C4-2B (cell line): Measurements from ENCODE around the gene ERCC2.

Source experiments
- ZFX ChIP-seq: fragments of 450-650 bp; IDR thresholded peaks from 2 replicates; pipeline ENCODE4 v1.6.1; 2017
- TF ChIP-seq, protein P1 (sequence below): fragments of 450-650 bp; conservative IDR thresholded peaks from 2 replicates; pipeline ENCODE4 v1.5.1; 2017; ENCODE audit warnings: mild to moderate bottlenecking

GRCh38 chr19:45339629-45340028, 30.7 kb downstream of the ERCC2 start:
- TF ChIP-seq ZFX, result no peak
- TF ChIP-seq, protein P1, sequence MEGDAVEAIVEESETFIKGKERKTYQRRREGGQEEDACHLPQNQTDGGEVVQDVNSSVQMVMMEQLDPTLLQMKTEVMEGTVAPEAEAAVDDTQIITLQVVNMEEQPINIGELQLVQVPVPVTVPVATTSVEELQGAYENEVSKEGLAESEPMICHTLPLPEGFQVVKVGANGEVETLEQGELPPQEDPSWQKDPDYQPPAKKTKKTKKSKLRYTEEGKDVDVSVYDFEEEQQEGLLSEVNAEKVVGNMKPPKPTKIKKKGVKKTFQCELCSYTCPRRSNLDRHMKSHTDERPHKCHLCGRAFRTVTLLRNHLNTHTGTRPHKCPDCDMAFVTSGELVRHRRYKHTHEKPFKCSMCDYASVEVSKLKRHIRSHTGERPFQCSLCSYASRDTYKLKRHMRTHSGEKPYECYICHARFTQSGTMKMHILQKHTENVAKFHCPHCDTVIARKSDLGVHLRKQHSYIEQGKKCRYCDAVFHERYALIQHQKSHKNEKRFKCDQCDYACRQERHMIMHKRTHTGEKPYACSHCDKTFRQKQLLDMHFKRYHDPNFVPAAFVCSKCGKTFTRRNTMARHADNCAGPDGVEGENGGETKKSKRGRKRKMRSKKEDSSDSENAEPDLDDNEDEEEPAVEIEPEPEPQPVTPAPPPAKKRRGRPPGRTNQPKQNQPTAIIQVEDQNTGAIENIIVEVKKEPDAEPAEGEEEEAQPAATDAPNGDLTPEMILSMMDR, result no peak
